Natural killer cell (primary cell): ENCODE measurements around the gene SIAH2. TPM values are rescaled to one million over a fixed set of nuclear protein-coding genes. Genes with fewer than 3 reads are reported as not detected.

ENCODE experiments used
- ATAC-seq, 3 donors: fragments of 150-1000 bp in 2 of 3; fragments of 200-7000 bp in 1 of 3; cut with Tn5 transposase; 1 replicate in 1 of 3; 2 replicates in 2 of 3; pipeline ENCODE4 v1.10.0; 2021; ENCODE audit warnings: mild to moderate bottlenecking in 2 of 3, moderate library complexity in 2 of 3
- DNase-seq, 2 donors: peaks; one replicate each; pipeline versions ENCODE4 v3.0.0 to v3.0.0-alpha.2; 2013 to 2021; ENCODE audit warnings: mixed read lengths in 1 of 2
- H3K27ac ChIP-seq: one replicate; pipeline ENCODE4 v1.5.1; 2013; ENCODE audit warnings: mild to moderate bottlenecking, low read length
- H3K27me3 ChIP-seq: one replicate; pipeline ENCODE4 v1.6.1; 2013; ENCODE audit warnings: low read length; ENCODE audit not compliant: control insufficient read depth, insufficient read depth
- H3K36me3 ChIP-seq: one replicate; pipeline ENCODE4 v1.6.1; 2013; ENCODE audit warnings: low read length; ENCODE audit not compliant: control insufficient read depth, insufficient read depth
- H3K4me1 ChIP-seq: one replicate; pipeline ENCODE4 v1.6.1; 2013; ENCODE audit warnings: low read length; ENCODE audit not compliant: control insufficient read depth, insufficient read depth
- H3K4me3 ChIP-seq: one replicate; pipeline ENCODE4 v1.5.1; 2013; ENCODE audit warnings: low read length
- H3K9me3 ChIP-seq: one replicate; pipeline ENCODE4 v1.6.1; 2013; ENCODE audit warnings: low read length; ENCODE audit not compliant: control insufficient read depth, insufficient read depth
- H3K27ac Mint-ChIP-seq, 2 donors: one replicate each; pipeline ENCODE4 v1.8.0; 2022; ENCODE audit warnings: mild to moderate bottlenecking in 2 of 2, mixed read lengths in 2 of 2, moderate library complexity in 1 of 2
- H3K27me3 Mint-ChIP-seq, 2 donors: one replicate each; pipeline ENCODE4 v1.8.0; 2022; ENCODE audit warnings: low read depth in 2 of 2, mixed read lengths in 2 of 2
- H3K36me3 Mint-ChIP-seq: one replicate; pipeline ENCODE4 v1.8.0; 2022; ENCODE audit warnings: mixed read lengths
- H3K4me1 Mint-ChIP-seq, 2 donors: one replicate each; pipeline ENCODE4 v1.8.0; 2022; ENCODE audit warnings: mixed read lengths in 2 of 2
- H3K4me3 Mint-ChIP-seq: one replicate; pipeline ENCODE4 v1.8.0; 2022; ENCODE audit warnings: mild to moderate bottlenecking, moderate library complexity, mixed read lengths
- H3K9me3 Mint-ChIP-seq, 2 donors: one replicate each; pipeline ENCODE4 v1.8.0; 2022; ENCODE audit warnings: mixed read lengths in 2 of 2
- whole genome bisulfite sequencing: methylation state at CpG from one replicate; pipeline ENCODE4 v1.1.7; 2013; ENCODE audit warnings: missing lambda C conversion rate; ENCODE audit not compliant: insufficient coverage; 5-methylcytosine and 5-hydroxymethylcytosine counted together
- intact Hi-C: fragments of 100-400 bp; cut with micrococcal nuclease; formaldehyde crosslinking; loops from one replicate; pipeline ENCODE4 v1.14.2; 2022
- total RNA-seq, 4 donors: library from RNA; stranded (reverse); fragments of 120-200 nt in 1 of 4; gene quantifications; one replicate each; pipeline versions ENCODE4 v1.2.3 to v1.2.4, GENCODE V29; 2013 to 2022
- TF ChIP-seq, protein P1 (sequence below): fragments of 200-600 bp; IDR thresholded peaks from one replicate; pipeline ENCODE4 v1.8.0; 2022; ENCODE audit warnings: antibody characterized with exemption

The SIAH2 gene
- total RNA-seq, 3 donors from 2014 or later (not counting 1 experiment from before 2014, with no cell fraction given), result 22.7 to 25.7 (median 23.8) TPM

DNA sequence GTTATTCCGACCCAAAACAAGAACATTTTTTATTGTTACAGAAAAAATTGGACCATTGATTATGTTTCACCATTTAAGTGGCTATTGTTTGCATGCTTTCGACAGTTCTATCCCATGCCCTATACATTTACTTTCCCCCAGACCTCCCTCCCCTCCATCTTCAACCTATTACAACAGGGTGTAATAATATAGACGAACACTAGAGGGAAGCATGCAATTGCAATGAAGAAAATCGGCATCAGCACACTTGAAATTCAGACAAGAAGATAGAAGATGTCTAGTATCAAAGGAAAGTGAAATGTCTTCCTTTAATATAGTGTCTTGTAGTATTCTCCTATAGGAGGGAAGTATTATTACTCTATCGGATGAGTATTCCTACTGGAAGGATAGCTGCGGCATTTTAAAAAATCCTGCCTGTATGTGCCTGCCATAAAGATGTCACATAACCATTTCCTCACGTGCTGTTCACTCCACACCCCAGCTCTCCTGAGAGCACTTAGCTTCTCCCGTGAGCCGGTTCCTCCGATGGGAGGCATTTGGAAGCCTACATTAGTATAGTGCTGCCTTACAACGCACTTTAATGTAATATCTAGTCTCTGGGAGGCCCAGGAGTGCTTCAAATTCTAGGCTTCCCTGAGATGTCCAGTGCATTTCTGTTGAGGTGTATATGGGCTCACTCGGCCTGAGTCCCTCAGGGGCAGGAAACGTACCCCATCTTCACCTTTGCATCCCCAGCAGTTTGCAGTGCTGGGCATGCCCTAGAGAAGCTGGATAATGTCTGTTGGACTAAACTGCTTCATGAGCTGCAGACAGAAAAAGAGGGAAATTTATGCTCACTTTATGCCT lies 41.5 kb downstream of the SIAH2 start:
- no peaks in the 10 kb centered on the region for H3K9me3 ChIP-seq
- TF ChIP-seq, protein P1, sequence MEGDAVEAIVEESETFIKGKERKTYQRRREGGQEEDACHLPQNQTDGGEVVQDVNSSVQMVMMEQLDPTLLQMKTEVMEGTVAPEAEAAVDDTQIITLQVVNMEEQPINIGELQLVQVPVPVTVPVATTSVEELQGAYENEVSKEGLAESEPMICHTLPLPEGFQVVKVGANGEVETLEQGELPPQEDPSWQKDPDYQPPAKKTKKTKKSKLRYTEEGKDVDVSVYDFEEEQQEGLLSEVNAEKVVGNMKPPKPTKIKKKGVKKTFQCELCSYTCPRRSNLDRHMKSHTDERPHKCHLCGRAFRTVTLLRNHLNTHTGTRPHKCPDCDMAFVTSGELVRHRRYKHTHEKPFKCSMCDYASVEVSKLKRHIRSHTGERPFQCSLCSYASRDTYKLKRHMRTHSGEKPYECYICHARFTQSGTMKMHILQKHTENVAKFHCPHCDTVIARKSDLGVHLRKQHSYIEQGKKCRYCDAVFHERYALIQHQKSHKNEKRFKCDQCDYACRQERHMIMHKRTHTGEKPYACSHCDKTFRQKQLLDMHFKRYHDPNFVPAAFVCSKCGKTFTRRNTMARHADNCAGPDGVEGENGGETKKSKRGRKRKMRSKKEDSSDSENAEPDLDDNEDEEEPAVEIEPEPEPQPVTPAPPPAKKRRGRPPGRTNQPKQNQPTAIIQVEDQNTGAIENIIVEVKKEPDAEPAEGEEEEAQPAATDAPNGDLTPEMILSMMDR, result peak; percentile 84
- peaks cover 6 to 10% of the 10 kb centered on the region in 2 donors for H3K4me1 Mint-ChIP-seq
- peaks cover 3% of the 10 kb centered on the region for H3K4me1 ChIP-seq
- ATAC-seq (peak; percentile 87 to 96 (median 94)), DNase-seq (peak in 1 of 2 donors; percentile 84)
- no peak overlapping the region for H3K27ac Mint-ChIP-seq
- WGBS, result 49% methylated on average over 10 of the region's 13 CpGs
- H3K36me3 ChIP-seq, result no peaks in the 10 kb centered on the region
- intact Hi-C loops, result loop anchor here (1.0 to 5.0 kb wide), 4 partner anchors 41 to 425 kb away; partner anchors contain the start of gene SIAH2
- H3K27me3 ChIP-seq, result no peaks in the 10 kb centered on the region
- H3K4me3 Mint-ChIP-seq, result no peak overlapping the region
- H3K27ac ChIP-seq, result no peak overlapping the region
- no peaks in the 10 kb centered on the region for H3K9me3 Mint-ChIP-seq
- no peaks in the 10 kb centered on the region for H3K36me3 Mint-ChIP-seq
- no peaks in the 10 kb centered on the region for H3K27me3 Mint-ChIP-seq
- no peak overlapping the region for H3K4me3 ChIP-seq

DNA sequence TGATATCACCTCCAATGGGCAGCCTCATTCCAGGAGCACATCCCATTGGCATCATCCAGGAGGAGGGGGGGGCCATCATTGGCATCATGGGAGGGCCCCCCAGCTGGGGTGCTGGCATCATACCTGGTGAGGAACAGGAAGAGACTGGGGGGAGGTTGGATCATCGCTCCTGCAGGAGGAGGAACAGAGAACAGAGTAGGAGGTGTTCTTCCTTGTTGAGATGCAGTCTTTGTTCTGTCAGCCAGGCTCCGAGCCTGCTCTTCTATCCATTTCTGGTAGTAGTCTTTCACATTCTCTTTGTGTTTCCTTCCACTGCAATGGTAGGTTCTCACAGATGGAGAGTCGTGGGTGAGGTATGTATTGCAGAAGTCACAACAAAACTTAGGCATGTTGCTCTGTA lies 42.5 kb downstream of the SIAH2 start:
- Mint-ChIP-seq H3K4me1 (peaks cover 6 to 10% of the 10 kb centered on the region in 2 donors), H3K9me3 (peaks cover 0 to 3% of the 10 kb centered on the region in 2 donors), H3K36me3 (peaks cover under 1% of the 10 kb centered on the region), H3K4me3 (no peak overlapping the region), H3K27me3 (no peaks in the 10 kb centered on the region), H3K27ac (no peak overlapping the region)
- ATAC-seq (no peak), DNase-seq (no peak)
- no peaks in the 10 kb centered on the region for H3K27me3 ChIP-seq
- H3K4me3 ChIP-seq, result no peak overlapping the region
- TF ChIP-seq, protein P1, result no peak
- intact Hi-C loops, result loop anchor here (2.0 to 5.0 kb wide), 2 partner anchors 42 to 426 kb away; partner anchors contain the start of gene SIAH2
- no peaks in the 10 kb centered on the region for H3K9me3 ChIP-seq
- peaks cover 3% of the 10 kb centered on the region for H3K4me1 ChIP-seq
- WGBS, result 86% methylated on average over 3 of the region's 3 CpGs
- no peak overlapping the region for H3K27ac ChIP-seq
- H3K36me3 ChIP-seq, result no peaks in the 10 kb centered on the region

DNA sequence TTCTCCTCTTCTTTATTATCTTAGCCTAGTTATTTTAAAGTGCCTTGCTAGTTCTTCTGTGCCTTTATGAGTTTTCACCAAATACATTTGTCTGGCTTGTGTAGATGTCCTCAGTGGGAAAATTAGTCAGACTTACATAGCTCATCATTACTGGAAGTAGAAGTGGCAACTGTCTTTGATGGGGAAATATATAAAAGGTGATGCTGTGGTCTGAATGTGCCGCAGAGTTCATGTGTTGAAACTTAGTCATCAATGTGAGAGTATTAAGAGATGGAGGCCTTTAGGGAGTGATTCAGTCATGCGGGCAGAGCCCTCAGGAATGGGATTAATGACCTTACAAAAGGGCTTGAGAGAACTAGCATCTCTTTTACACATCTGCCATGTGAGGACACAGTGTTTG lies 52.9 kb downstream of the SIAH2 start:
- Mint-ChIP-seq H3K9me3 (peaks cover 5 to 12% of the 10 kb centered on the region in 2 donors), H3K4me1 (peaks cover 16% of the 10 kb centered on the region in 2 donors), H3K27ac (no peak overlapping the region), H3K27me3 (no peaks in the 10 kb centered on the region), H3K36me3 (peaks cover 58% of the 10 kb centered on the region), H3K4me3 (no peak overlapping the region)
- no peak for DNase-seq
- Histone ChIP-seq H3K27me3 (no peaks in the 10 kb centered on the region), H3K4me1 (peaks cover 6% of the 10 kb centered on the region), H3K36me3 (peaks cover 13% of the 10 kb centered on the region), H3K27ac (no peak overlapping the region), H3K9me3 (no peaks in the 10 kb centered on the region), H3K4me3 (no peak overlapping the region)
- 98% methylated on average over 2 of the region's 2 CpGs for WGBS
- ATAC-seq, result no peak
- TF ChIP-seq, protein P1, result no peak
- intact Hi-C loops, result no loop called here
